Activated CD4-positive, alpha-beta T cell treated with anti-CD3 and anti-CD28 coated beads for 1 hour (primary cell): ENCODE results near the gene VPS45.

Source experiments
- DNase-seq: peaks from one replicate; pipeline ENCODE4 v3.0.0-alpha.2; 2020

Gene VPS45

GRCh38 chr1:150076066-150076465 is 8.5 kb downstream of the VPS45 start:
- DNase-seq: no peak

- no peak for DNase-seq
Observed at GRCh38 chr1:150076985-150077384, 9.4 kb downstream of the VPS45 start.

- DNase-seq: no peak
Observed at GRCh38 chr1:150080784-150081183, 13.2 kb downstream of the VPS45 start.

GRCh38 chr1:150082494-150082893 is 14.9 kb downstream of the VPS45 start:
- no peak for DNase-seq

- no peak for DNase-seq
Observed at GRCh38 chr1:150083907-150084306, 16.3 kb downstream of the VPS45 start.

GRCh38 chr1:150085406-150085805 is 17.8 kb downstream of the VPS45 start:
- no peak for DNase-seq

GRCh38 chr1:150087415-150087814 is 19.8 kb downstream of the VPS45 start:
- DNase-seq: no peak

- DNase-seq: no peak
Observed at GRCh38 chr1:150089846-150090520, 22.4 kb downstream of the VPS45 start.

- no peak for DNase-seq
Observed at GRCh38 chr1:150092180-150092791, 24.7 kb downstream of the VPS45 start.

GRCh38 chr1:150093805-150094204 is 26.2 kb downstream of the VPS45 start:
- DNase-seq: no peak

- no peak for DNase-seq
Observed at GRCh38 chr1:150094734-150095265, 27.2 kb downstream of the VPS45 start.

GRCh38 chr1:150102986-150103385 is 35.4 kb downstream of the VPS45 start:
- no peak for DNase-seq

GRCh38 chr1:150106341-150106740 is 38.8 kb downstream of the VPS45 start:
- no peak for DNase-seq

GRCh38 chr1:150109586-150109985 is 42.0 kb downstream of the VPS45 start:
- no peak for DNase-seq

- DNase-seq: no peak
Observed at GRCh38 chr1:150110116-150110515, 42.5 kb downstream of the VPS45 start.

GRCh38 chr1:150111670-150112069 is 44.1 kb downstream of the VPS45 start:
- no peak for DNase-seq

GRCh38 chr1:150115121-150115520 is 47.5 kb downstream of the VPS45 start:
- DNase-seq: no peak

- no peak for DNase-seq
Observed at GRCh38 chr1:150118716-150119115, 51.1 kb downstream of the VPS45 start.

GRCh38 chr1:150121236-150121862 is 53.8 kb downstream of the VPS45 start:
- DNase-seq: no peak

GRCh38 chr1:150126811-150127210 is 59.2 kb downstream of the VPS45 start:
- no peak for DNase-seq

GRCh38 chr1:150127464-150127863 is 59.9 kb downstream of the VPS45 start:
- no peak for DNase-seq

- DNase-seq: no peak
Observed at GRCh38 chr1:150127868-150128267, 60.3 kb downstream of the VPS45 start.

GRCh38 chr1:150132372-150132771 is 64.8 kb downstream of the VPS45 start:
- DNase-seq: no peak

GRCh38 chr1:150134537-150134936 is 67.0 kb downstream of the VPS45 start:
- DNase-seq: no peak
